Prostate gland (tissue), 2 donors: ENCODE results near the gene NPPC.

ENCODE experiments used
- CTCF ChIP-seq, 4 experiments: fragments of 200-600 bp in 2 of 4; fragments of 450-650 bp in 2 of 4; sonication (generic) in 2 of 4; IDR thresholded peaks; 1 replicate in 3 of 4; 2 replicates in 1 of 4; pipeline ENCODE4 v1.5.1; 2016 to 2019; ENCODE audit warnings: antibody characterized with exemption in 4 of 4, mild to moderate bottlenecking in 2 of 4, moderate library complexity in 2 of 4
- POLR2A ChIP-seq: fragments of 450-650 bp; IDR thresholded peaks from one replicate; pipeline ENCODE4 v1.6.1; 2016; ENCODE audit warnings: antibody characterized with exemption, mild to moderate bottlenecking
- POLR2AphosphoS5 ChIP-seq: sonication (generic); formaldehyde crosslinking; IDR thresholded peaks from one replicate; pipeline ENCODE4 v1.6.1; 2017; ENCODE audit warnings: antibody characterized with exemption

DNA sequence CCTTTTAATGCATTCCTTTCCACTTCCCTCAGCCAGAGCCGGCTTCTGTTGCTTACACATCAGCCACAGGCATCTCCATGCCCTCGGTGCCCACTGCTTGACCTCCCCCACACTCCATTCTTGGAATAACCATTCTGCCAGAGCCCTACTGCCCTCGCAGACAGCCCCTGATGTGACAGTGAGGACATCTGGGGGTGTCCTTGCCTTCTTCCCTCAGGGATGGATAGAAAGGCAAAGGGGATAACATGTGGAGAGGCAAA lies 6.4 kb upstream of the NPPC start:
- TF ChIP-seq CTCF (IDR thresholded peaks at IDR 0.05) (no peak), POLR2A (no peak), POLR2AphosphoS5 (no peak)
